A549 (cell line): ENCODE measurements around the gene GAL3ST3. TPM values are rescaled to one million over a fixed set of nuclear protein-coding genes. Genes with fewer than 3 reads are reported as not detected.
A peak's percentile ranks its signal among the peaks of the same experiment; 100 is the strongest.
"Not testable (repeated sequence)": the region's sequence is repeated elsewhere in the genome, so short reads cannot be mapped to it uniquely, and the experiment has no call there.

Source experiments
- ATAC-seq, 2 experiments: fragments of 200-7000 bp in 1 of 2; fragments of >200 bp in 1 of 2; cut with Nextera tagmentation in 1 of 2; cut with Tn5 transposase in 1 of 2; 3 replicates each; pipeline versions ENCODE4 v1.8.0 to v1.9.1; 2018 to 2020; ENCODE audit warnings: mild to moderate bottlenecking in 1 of 2, moderate library complexity in 1 of 2
- CTCF ChIA-PET: fragments of 300-600 bp; sonication (Branson Sonifier 250); formaldehyde crosslinking; extraction: SDS; loops from one replicate; lab custom pipeline; 2021; ENCODE audit warnings: antibody characterized with exemption, inconsistent platforms; lab: Yijun Ruan, JAX
- POLR2A ChIA-PET: fragments of 350-600 bp; formaldehyde crosslinking; extraction: SDS; loops from one replicate; lab custom pipeline; 2021; ENCODE audit warnings: antibody characterized with exemption, inconsistent platforms; lab: Yijun Ruan, JAX
- DNase-seq, 2 experiments: peaks; one replicate each; pipeline versions ENCODE4 v3.0.0 to v3.0.0-alpha.2; 2011 to 2016; ENCODE audit warnings: low read depth in 1 of 2, low spot score in 1 of 2
- FAIRE-seq: peaks from 2 replicates; lab custom pipeline; 2011; peaks lifted over from hg19 to GRCh38; lab: Jason Lieb, UNC
- H3K27ac ChIP-seq, 2 experiments: fragments of >200 bp; sonication (Bioruptor Twin); formaldehyde crosslinking; 3 replicates each; pipeline ENCODE4 v1.5.1; 2016 to 2017
- H3K4me1 ChIP-seq: fragments of >200 bp; sonication (Bioruptor Twin); formaldehyde crosslinking; 3 replicates; pipeline ENCODE4 v1.6.1; 2016
- H3K4me2 ChIP-seq: fragments of >200 bp; sonication (Bioruptor Twin); formaldehyde crosslinking; 3 replicates; pipeline ENCODE4 v1.6.1; 2016
- H3K4me3 ChIP-seq: fragments of >200 bp; sonication (Bioruptor Twin); formaldehyde crosslinking; 3 replicates; pipeline ENCODE4 v1.5.1; 2016
- H3K9me3 ChIP-seq: fragments of >200 bp; sonication (Bioruptor Twin); formaldehyde crosslinking; 3 replicates; pipeline ENCODE4 v1.6.1; 2016
- BHLHE40 ChIP-seq: IDR thresholded peaks from 2 replicates; pipeline ENCODE4 v1.6.1; 2012; ENCODE audit warnings: low read depth, low read length, inconsistent platforms
- CBX8 ChIP-seq: fragments of 200-600 bp; sonication (generic); IDR thresholded peaks from 2 replicates; pipeline ENCODE4 v1.6.1; 2016
- CEBPB ChIP-seq, 2 experiments: fragments of >200 bp in 1 of 2; sonication (Bioruptor Twin) in 1 of 2; formaldehyde crosslinking in 1 of 2; IDR thresholded peaks; 2 replicates each; pipeline ENCODE4 v1.6.1; 2012 to 2016
- CHD2 ChIP-seq: fragments of 150-350 bp; IDR thresholded peaks from 2 replicates; pipeline ENCODE4 v1.6.1; 2014; ENCODE audit warnings: low read length; ENCODE audit not compliant: partially characterized antibody
- GATA3 ChIP-seq: IDR thresholded peaks from 2 replicates; pipeline ENCODE4 v1.6.1; 2012; ENCODE audit warnings: borderline replicate concordance
- HEYL ChIP-seq: fragments of 250-450 bp; sonication (Bioruptor Pico); IDR thresholded peaks from 2 replicates; pipeline ENCODE4 v1.8.0; 2021; ENCODE audit warnings: mild to moderate bottlenecking, moderate library complexity
- HOXA7 ChIP-seq: fragments of 250-450 bp; sonication (Bioruptor Pico); IDR thresholded peaks from 2 replicates; pipeline ENCODE4 v1.5.0; 2020; ENCODE audit warnings: mild to moderate bottlenecking, moderate library complexity
- KDM5A ChIP-seq: fragments of 200-600 bp; sonication (generic); IDR thresholded peaks from 2 replicates; pipeline ENCODE4 v1.6.1; 2016; ENCODE audit warnings: antibody characterized with exemption, mild to moderate bottlenecking
- MYC ChIP-seq: IDR thresholded peaks from 2 replicates; pipeline ENCODE4 v1.6.1; 2012; ENCODE audit warnings: mild to moderate bottlenecking, inconsistent platforms, low read length, improper control_type of control experiment, borderline replicate concordance
- NFE2L2 ChIP-seq: fragments of 150-350 bp; conservative IDR thresholded peaks from 2 replicates; pipeline ENCODE4 v1.6.1; 2014; ENCODE audit warnings: low read length
- NR3C1 ChIP-seq: fragments of >200 bp; sonication (Bioruptor Twin); formaldehyde crosslinking; IDR thresholded peaks from 3 replicates; pipeline ENCODE4 v1.6.1; 2017
- RARB ChIP-seq: fragments of 250-450 bp; sonication (Bioruptor Pico); IDR thresholded peaks from 2 replicates; pipeline ENCODE4 v1.8.0; 2021; ENCODE audit warnings: mild to moderate bottlenecking, moderate library complexity
- TFCP2L1 ChIP-seq: fragments of 250-450 bp; sonication (Bioruptor Pico); IDR thresholded peaks from 2 replicates; pipeline ENCODE4 v1.5.0; 2021; ENCODE audit warnings: mild to moderate bottlenecking
- TP53 ChIP-seq: fragments of 250-450 bp; sonication (Bioruptor Pico); IDR thresholded peaks from 2 replicates; pipeline ENCODE4 v1.5.0; 2021; ENCODE audit warnings: mild to moderate bottlenecking, moderate library complexity
- ZFP36 ChIP-seq: fragments of 450-650 bp; IDR thresholded peaks from 2 replicates; pipeline ENCODE4 v1.6.1; 2014; ENCODE audit warnings: borderline replicate concordance; ENCODE audit not compliant: partially characterized antibody
- ZNF302 ChIP-seq: fragments of 250-450 bp; sonication (Bioruptor Pico); IDR thresholded peaks from 2 replicates; pipeline ENCODE4 v1.9.0; 2021; ENCODE audit warnings: inconsistent platforms, mild to moderate bottlenecking, moderate library complexity
- WGBS: methylation state at CpG from one replicate; pipeline ENCODE4 v1.1.6; 2017; ENCODE audit errors: missing lambda C conversion rate; 5-methylcytosine and 5-hydroxymethylcytosine counted together
- polyA minus RNA-seq: library from RNA; depleted of rRNA, polyadenylated mRNA; stranded (reverse); fragments of >200 nt; gene quantifications from 2 replicates; pipeline ENCODE4 v1.2.3, GENCODE V29; 2011; rRNA and poly(A)+ RNA removed
- polyA plus RNA-seq, 4 experiments: library from polyadenylated mRNA; depleted of rRNA in 3 of 4; stranded (reverse); fragments of >200 nt; fragmentation: RNase III in 1 of 4; extraction: RNeasy Plus Mini Kit Qiagen cat#74134 plus additional on column Dnase treatment in 1 of 4; gene quantifications; 2 replicates in 3 of 4; 3 replicates in 1 of 4; pipeline ENCODE4 v1.2.3, GENCODE V29; 2011 to 2017
- TF ChIP-seq, protein P1 (sequence below): fragments of 200-600 bp; sonication (generic); IDR thresholded peaks from 2 replicates; pipeline ENCODE4 v1.6.1; 2016; ENCODE audit warnings: antibody characterized with exemption, mild to moderate bottlenecking, moderate library complexity
- TF ChIP-seq, protein P2 (sequence below): IDR thresholded peaks from 2 replicates; pipeline ENCODE4 v1.6.1; 2012
- TF ChIP-seq, protein P3 (sequence below): fragments of >200 bp; sonication (Bioruptor Twin); formaldehyde crosslinking; IDR thresholded peaks from 2 replicates; pipeline ENCODE4 v1.6.1; 2016

Gene GAL3ST3, protein sequence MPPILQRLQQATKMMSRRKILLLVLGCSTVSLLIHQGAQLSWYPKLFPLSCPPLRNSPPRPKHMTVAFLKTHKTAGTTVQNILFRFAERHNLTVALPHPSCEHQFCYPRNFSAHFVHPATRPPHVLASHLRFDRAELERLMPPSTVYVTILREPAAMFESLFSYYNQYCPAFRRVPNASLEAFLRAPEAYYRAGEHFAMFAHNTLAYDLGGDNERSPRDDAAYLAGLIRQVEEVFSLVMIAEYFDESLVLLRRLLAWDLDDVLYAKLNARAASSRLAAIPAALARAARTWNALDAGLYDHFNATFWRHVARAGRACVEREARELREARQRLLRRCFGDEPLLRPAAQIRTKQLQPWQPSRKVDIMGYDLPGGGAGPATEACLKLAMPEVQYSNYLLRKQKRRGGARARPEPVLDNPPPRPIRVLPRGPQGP
- polyA plus RNA-seq (2011; rRNA removed), result not detected in 2 replicates
- polyA plus RNA-seq (2012; cell fraction: cytosol; rRNA removed), result not detected in 2 replicates
- not detected in 2 replicates for polyA plus RNA-seq (2012; cell fraction: nucleus; rRNA removed)
- polyA plus RNA-seq (2017; fragmentation: RNase III; extraction: RNeasy Plus Mini Kit Qiagen cat#74134 plus additional on column Dnase treatment), result not detected in 3 replicates
- polyA minus RNA-seq, result not detected in 2 replicates

DNA sequence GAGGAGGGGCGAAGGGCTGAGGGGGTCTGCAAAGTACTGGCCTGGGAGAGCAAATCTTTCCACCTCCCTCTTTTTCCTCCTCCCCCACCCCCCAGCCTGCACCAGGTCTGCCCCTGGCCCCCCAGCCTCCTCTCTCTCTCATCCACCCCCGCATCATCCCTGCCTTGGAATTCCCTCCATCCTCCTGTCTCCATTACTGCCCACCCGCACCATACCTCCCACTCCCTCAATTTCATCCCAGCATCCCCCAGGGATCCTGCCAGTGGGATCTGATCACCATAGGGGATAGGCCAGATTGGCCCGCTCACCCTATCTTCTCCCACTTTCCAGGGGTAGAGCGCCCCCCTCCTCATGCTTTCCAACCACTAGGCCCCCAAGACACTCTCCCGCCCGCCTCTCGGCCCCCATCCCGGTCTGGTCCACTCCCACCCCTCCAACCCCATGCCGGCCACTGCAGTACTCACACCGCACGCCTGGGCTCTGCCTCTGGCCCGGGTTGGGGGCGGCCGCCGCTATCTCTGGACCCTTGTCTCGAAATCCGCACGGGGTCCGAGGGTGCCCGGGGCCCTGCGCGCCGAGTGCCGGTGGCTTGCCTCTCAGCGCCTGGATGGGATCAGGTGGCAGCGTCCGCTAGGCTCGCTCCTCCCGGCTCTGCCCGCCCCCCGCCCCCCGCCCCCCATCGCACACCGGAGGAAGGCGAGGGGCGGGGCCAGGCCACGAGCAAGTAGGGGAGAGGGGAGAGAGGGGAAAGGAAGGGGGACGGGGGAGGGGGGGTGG lies at the start of gene GAL3ST3:
TSS of gene GAL3ST3 (minus strand) at position 615 of the 777 bp plus-strand sequence. CDS start 3,746 bp downstream, outside the sequence.
- ATAC-seq (no peak), DNase-seq (no peak), FAIRE-seq (no peak)
- POLR2A ChIA-PET, result interaction anchor here (0.6 kb wide), 1 partner anchor 29 kb away, joined by 5 read pairs; no protein-coding TSS in a partner anchor
- H3K27ac ChIP-seq, result no peak within 1 kb of the TSS
- WGBS, result 89% methylated on average over 17 of the region's 39 CpGs
- H3K4me2 ChIP-seq, result no peak within 1 kb of the TSS
- CTCF ChIA-PET, result interaction anchor here (1.3 to 15.8 kb wide), 7 partner anchors 14 to 27 kb away, joined by 3 to 233 read pairs (median 48); partner anchors contain the start of genes CATSPER1 and PACS1
- no peak within 1 kb of the TSS for H3K4me3 ChIP-seq
- H3K9me3 ChIP-seq, result no peaks in the 10 kb centered on the region
- peaks cover 26% of the 10 kb centered on the region for H3K4me1 ChIP-seq
- TF ChIP-seq TFCP2L1 (no peak), MYC (no peak), HOXA7 (CRISPR knock-in tag) (no peak), CBX8 (no peak), TP53 (CRISPR knock-in tag) (no peak), NFE2L2 (no peak), RARB (CRISPR knock-in tag) (no peak), BHLHE40 (no peak), CHD2 (no peak), ZNF302 (CRISPR knock-in tag) (no peak), NR3C1 (no peak)
- TF ChIP-seq, protein P1, sequence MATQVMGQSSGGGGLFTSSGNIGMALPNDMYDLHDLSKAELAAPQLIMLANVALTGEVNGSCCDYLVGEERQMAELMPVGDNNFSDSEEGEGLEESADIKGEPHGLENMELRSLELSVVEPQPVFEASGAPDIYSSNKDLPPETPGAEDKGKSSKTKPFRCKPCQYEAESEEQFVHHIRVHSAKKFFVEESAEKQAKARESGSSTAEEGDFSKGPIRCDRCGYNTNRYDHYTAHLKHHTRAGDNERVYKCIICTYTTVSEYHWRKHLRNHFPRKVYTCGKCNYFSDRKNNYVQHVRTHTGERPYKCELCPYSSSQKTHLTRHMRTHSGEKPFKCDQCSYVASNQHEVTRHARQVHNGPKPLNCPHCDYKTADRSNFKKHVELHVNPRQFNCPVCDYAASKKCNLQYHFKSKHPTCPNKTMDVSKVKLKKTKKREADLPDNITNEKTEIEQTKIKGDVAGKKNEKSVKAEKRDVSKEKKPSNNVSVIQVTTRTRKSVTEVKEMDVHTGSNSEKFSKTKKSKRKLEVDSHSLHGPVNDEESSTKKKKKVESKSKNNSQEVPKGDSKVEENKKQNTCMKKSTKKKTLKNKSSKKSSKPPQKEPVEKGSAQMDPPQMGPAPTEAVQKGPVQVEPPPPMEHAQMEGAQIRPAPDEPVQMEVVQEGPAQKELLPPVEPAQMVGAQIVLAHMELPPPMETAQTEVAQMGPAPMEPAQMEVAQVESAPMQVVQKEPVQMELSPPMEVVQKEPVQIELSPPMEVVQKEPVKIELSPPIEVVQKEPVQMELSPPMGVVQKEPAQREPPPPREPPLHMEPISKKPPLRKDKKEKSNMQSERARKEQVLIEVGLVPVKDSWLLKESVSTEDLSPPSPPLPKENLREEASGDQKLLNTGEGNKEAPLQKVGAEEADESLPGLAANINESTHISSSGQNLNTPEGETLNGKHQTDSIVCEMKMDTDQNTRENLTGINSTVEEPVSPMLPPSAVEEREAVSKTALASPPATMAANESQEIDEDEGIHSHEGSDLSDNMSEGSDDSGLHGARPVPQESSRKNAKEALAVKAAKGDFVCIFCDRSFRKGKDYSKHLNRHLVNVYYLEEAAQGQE, result no peak
- TF ChIP-seq, protein P2, sequence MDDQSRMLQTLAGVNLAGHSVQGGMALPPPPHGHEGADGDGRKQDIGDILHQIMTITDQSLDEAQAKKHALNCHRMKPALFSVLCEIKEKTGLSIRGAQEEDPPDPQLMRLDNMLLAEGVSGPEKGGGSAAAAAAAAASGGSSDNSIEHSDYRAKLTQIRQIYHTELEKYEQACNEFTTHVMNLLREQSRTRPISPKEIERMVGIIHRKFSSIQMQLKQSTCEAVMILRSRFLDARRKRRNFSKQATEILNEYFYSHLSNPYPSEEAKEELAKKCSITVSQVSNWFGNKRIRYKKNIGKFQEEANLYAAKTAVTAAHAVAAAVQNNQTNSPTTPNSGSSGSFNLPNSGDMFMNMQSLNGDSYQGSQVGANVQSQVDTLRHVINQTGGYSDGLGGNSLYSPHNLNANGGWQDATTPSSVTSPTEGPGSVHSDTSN, result no peak
- TF ChIP-seq, all 56 proteins: peak for 0

DNA sequence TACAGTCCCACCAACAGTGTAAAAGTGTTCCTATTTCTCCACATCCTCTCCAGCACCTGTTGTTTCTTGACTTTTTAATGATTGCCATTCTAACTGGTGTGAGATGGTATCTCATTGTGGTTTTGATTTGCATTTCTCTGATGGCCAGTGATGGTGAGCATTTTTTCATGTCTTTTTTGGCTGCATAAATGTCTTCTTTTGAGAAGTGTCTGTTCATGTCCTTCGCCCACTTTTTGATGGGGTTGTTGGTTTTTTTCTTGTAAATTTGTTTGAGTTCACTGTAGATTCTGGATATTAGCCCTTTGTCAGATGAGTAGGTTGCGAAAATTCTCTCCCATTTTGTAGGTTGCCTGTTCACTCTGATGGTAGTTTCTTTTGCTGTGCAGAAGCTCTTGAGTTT lies 43.2 kb upstream of the GAL3ST3 start:
- H3K9me3 ChIP-seq, H3K4me3 ChIP-seq, POLR2A ChIA-PET, H3K4me2 ChIP-seq, H3K4me1 ChIP-seq, FAIRE-seq, DNase-seq, ATAC-seq, H3K27ac ChIP-seq, CTCF ChIA-PET: not testable (repeated sequence)
- WGBS, result 96% methylated on average over 2 of the region's 2 CpGs

DNA sequence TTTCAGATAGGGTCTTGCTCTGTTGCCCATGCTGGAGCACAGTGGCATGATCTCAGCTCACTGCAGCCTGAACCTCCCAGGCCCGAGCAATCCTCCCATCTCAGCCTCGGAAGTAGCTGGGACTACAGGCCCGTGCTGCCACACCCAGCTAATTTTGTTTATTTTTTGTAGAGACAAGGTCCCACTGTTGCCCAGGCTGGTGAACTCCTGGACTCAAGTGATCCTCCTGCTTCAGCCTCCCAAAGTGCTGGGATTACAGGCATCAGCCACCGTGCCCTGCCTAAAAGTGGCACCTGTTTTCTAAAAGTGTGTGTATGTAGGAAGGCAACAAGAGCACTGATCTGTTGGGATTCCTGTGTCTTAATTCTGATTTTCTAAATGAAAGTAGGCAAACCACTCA lies 41.3 kb upstream of the GAL3ST3 start:
- DNase-seq (no peak), FAIRE-seq (no peak), ATAC-seq (no peak)
- CTCF ChIA-PET, result interaction anchor here (1.2 to 2.5 kb wide), 2 partner anchors 12 to 43 kb away, joined by 3 to 5 read pairs; no protein-coding TSS in a partner anchor
- WGBS, result 71% methylated on average over 4 of the region's 4 CpGs
- no peak for TF ChIP-seq CBX8
- TF ChIP-seq, protein P3, sequence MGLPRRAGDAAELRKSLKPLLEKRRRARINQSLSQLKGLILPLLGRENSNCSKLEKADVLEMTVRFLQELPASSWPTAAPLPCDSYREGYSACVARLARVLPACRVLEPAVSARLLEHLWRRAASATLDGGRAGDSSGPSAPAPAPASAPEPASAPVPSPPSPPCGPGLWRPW, result no peak
- TF ChIP-seq HEYL (CRISPR knock-in tag), result no peak
- TF ChIP-seq ZFP36, result no peak
- no peak for TF ChIP-seq TP53 (CRISPR knock-in tag)
- TF ChIP-seq GATA3, result no peak
- no peak for TF ChIP-seq KDM5A
- TF ChIP-seq HOXA7 (CRISPR knock-in tag), result no peak
- no peak for TF ChIP-seq CEBPB (IDR thresholded peaks at IDR 0.05)
- peaks cover 10% of the 10 kb centered on the region for H3K4me1 ChIP-seq
- peak overlapping the region in 1 of 2 experiments; percentile 27; a peak in 1 of 6 replicates for H3K27ac ChIP-seq
- H3K4me3 ChIP-seq, result no peak overlapping the region
- H3K9me3 ChIP-seq, result no peaks in the 10 kb centered on the region
- no peak overlapping the region for H3K4me2 ChIP-seq
- POLR2A ChIA-PET, result no interaction called here
